Astrocyte (in vitro differentiated cells and primary cell): Measurements from ENCODE around the gene PPP2R5D. TPM values are rescaled to one million over a fixed set of nuclear protein-coding genes. Genes with fewer than 3 reads are reported as not detected.
"Not testable (repeated sequence)": the region's sequence is repeated elsewhere in the genome, so short reads cannot be mapped to it uniquely, and the experiment has no call there.

Experiments
- DNase-seq: peaks from one replicate; pipeline ENCODE4 v3.0.0-alpha.2; 2010; ENCODE audit warnings: low read depth
- FAIRE-seq: peaks from 2 replicates; lab custom pipeline; 2011; peaks lifted over from hg19 to GRCh38; lab: Jason Lieb, UNC
- H2AFZ ChIP-seq: 2 replicates; pipeline ENCODE4 v1.6.0; 2012; ENCODE audit warnings: low read depth, low read length, inconsistent platforms
- H3K27ac ChIP-seq: 2 replicates; pipeline ENCODE4 v1.5.1; 2011; ENCODE audit warnings: low read depth, low read length, inconsistent platforms
- H3K27me3 ChIP-seq: 2 replicates; pipeline ENCODE4 v1.6.0; 2011; ENCODE audit warnings: low read length, inconsistent platforms; ENCODE audit not compliant: insufficient read depth
- H3K36me3 ChIP-seq: 2 replicates; pipeline ENCODE4 v1.5.1; 2011; ENCODE audit warnings: low read length, inconsistent platforms; ENCODE audit not compliant: insufficient read depth
- H3K4me1 ChIP-seq: 2 replicates; pipeline ENCODE4 v1.5.1; 2011; ENCODE audit warnings: low read length, inconsistent platforms; ENCODE audit not compliant: insufficient read depth
- H3K4me2 ChIP-seq: 2 replicates; pipeline ENCODE4 v1.6.0; 2012; ENCODE audit warnings: low read length, inconsistent platforms
- H3K4me3 ChIP-seq: 2 replicates; pipeline ENCODE4 v1.5.1; 2011; ENCODE audit warnings: low read depth, mild to moderate bottlenecking, low read length, inconsistent platforms; ENCODE audit not compliant: insufficient read depth
- H3K79me2 ChIP-seq: 2 replicates; pipeline ENCODE4 v1.6.0; 2012; ENCODE audit warnings: mild to moderate bottlenecking, low read length, inconsistent platforms; ENCODE audit not compliant: insufficient read depth
- H3K9ac ChIP-seq: 2 replicates; pipeline ENCODE4 v1.6.0; 2012; ENCODE audit warnings: mild to moderate bottlenecking, low read length, inconsistent platforms
- H3K9me3 ChIP-seq: 2 replicates; pipeline ENCODE4 v1.5.1; 2012; ENCODE audit warnings: low read depth, mild to moderate bottlenecking, low read length, inconsistent platforms; ENCODE audit not compliant: insufficient read depth
- H4K20me1 ChIP-seq: 2 replicates; pipeline ENCODE4 v1.6.0; 2012; ENCODE audit warnings: low read length, inconsistent platforms; ENCODE audit not compliant: insufficient read depth
- H3K27ac Mint-ChIP-seq: one replicate; pipeline ENCODE4 v1.8.0; 2021; ENCODE audit warnings: mild to moderate bottlenecking, mixed read lengths; ENCODE audit not compliant: unreplicated experiment
- H3K27me3 Mint-ChIP-seq: one replicate; pipeline ENCODE4 v1.8.0; 2021; ENCODE audit warnings: low read depth, mixed read lengths; ENCODE audit not compliant: unreplicated experiment
- H3K36me3 Mint-ChIP-seq: one replicate; pipeline ENCODE4 v1.8.0; 2021; ENCODE audit warnings: low read depth, mixed read lengths; ENCODE audit not compliant: unreplicated experiment
- H3K4me1 Mint-ChIP-seq: one replicate; pipeline ENCODE4 v1.8.0; 2021; ENCODE audit warnings: low read depth, mixed read lengths; ENCODE audit not compliant: unreplicated experiment
- H3K4me3 Mint-ChIP-seq: one replicate; pipeline ENCODE4 v1.8.0; 2021; ENCODE audit warnings: mild to moderate bottlenecking, moderate library complexity, mixed read lengths; ENCODE audit not compliant: unreplicated experiment
- H3K9me3 Mint-ChIP-seq: one replicate; pipeline ENCODE4 v1.8.0; 2021; ENCODE audit warnings: mild to moderate bottlenecking, mixed read lengths; ENCODE audit not compliant: unreplicated experiment
- EZH2 ChIP-seq: IDR thresholded peaks from 2 replicates; pipeline ENCODE4 v1.6.1; 2012; ENCODE audit warnings: mild to moderate bottlenecking, low read length, inconsistent platforms; ENCODE audit not compliant: insufficient read depth
- total RNA-seq: library from RNA; stranded (reverse); gene quantifications from 2 replicates; pipeline ENCODE4 v1.2.1, GENCODE V29; 2021
- TF ChIP-seq, protein P1 (sequence below): IDR thresholded peaks from 2 replicates; pipeline ENCODE4 v1.5.1; 2011; ENCODE audit warnings: low read depth, mild to moderate bottlenecking, inconsistent platforms, low read length, moderate library complexity; ENCODE audit not compliant: insufficient read depth

The PPP2R5D gene
- total RNA-seq, 1 donor from 2014 or later, result 53.0 TPM

DNA sequence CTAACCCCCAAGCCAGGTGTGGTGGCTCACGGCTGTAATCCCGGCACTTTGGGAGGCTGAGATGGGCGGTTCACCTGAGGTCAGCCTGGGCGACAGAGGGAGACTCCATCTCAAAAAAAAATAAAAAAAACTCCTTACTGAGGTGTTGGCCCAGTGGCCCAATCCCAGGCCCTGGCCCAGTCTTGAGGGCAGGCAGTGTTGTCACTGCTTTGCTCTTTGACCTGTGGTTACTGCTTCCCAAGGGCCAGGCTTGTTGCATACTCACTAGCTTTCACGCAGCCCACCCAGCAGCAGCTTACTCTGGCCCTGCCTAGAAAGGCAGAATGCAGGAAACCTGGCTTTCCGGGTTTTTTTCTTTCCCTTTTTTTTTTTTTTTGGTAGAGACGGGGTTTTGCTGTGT is 41.9 kb upstream of the PPP2R5D start:
- no peak for FAIRE-seq
- no peaks in the 10 kb centered on the region for H3K4me1 Mint-ChIP-seq

DNA sequence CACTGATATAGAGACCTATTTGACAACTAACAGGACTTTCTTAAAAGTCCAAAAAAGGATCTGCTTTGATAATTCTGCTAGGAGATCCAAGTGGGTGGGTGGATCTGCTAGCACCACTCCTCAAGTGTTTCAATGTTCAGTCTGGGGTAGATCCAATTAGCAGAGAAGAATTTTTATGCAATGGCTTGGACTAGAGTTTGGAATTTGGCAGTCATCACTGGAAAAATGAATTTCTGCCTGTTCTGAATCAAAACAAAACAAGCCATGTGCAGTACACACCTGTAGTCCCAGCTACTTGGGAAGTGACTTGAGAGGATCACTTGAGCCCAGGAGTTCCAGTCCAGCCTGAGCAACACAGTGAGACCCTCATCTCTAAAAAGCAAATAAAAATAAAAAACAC is 36.4 kb upstream of the PPP2R5D start:
- no peaks in the 10 kb centered on the region for H3K4me1 ChIP-seq
- DNase-seq, result no peak
- Mint-ChIP-seq H3K9me3 (no peaks in the 10 kb centered on the region), H3K4me3 (no peak overlapping the region), H3K4me1 (no peaks in the 10 kb centered on the region), H3K27me3 (no peaks in the 10 kb centered on the region), H3K36me3 (peaks cover 3% of the 10 kb centered on the region), H3K27ac (no peak overlapping the region)
- H3K27ac ChIP-seq, result no peak overlapping the region
- H3K36me3 ChIP-seq, result peaks cover 6% of the 10 kb centered on the region
- no peaks in the 10 kb centered on the region for H3K27me3 ChIP-seq
- H3K9ac ChIP-seq, result no peak overlapping the region
- no peak overlapping the region for H3K4me2 ChIP-seq
- H3K4me3 ChIP-seq, result no peak overlapping the region
- no peaks in the 10 kb centered on the region for H3K79me2 ChIP-seq
- no peaks in the 10 kb centered on the region for H3K9me3 ChIP-seq
- no peak for TF ChIP-seq EZH2
- TF ChIP-seq, protein P1, sequence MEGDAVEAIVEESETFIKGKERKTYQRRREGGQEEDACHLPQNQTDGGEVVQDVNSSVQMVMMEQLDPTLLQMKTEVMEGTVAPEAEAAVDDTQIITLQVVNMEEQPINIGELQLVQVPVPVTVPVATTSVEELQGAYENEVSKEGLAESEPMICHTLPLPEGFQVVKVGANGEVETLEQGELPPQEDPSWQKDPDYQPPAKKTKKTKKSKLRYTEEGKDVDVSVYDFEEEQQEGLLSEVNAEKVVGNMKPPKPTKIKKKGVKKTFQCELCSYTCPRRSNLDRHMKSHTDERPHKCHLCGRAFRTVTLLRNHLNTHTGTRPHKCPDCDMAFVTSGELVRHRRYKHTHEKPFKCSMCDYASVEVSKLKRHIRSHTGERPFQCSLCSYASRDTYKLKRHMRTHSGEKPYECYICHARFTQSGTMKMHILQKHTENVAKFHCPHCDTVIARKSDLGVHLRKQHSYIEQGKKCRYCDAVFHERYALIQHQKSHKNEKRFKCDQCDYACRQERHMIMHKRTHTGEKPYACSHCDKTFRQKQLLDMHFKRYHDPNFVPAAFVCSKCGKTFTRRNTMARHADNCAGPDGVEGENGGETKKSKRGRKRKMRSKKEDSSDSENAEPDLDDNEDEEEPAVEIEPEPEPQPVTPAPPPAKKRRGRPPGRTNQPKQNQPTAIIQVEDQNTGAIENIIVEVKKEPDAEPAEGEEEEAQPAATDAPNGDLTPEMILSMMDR, result no peak
- H4K20me1 ChIP-seq, result no peaks in the 10 kb centered on the region
- FAIRE-seq, result no peak
- no peak overlapping the region for H2AFZ ChIP-seq

More for the DNA sequence above, 41.9 kb upstream of the PPP2R5D start:
- Histone ChIP-seq H3K9ac (no peak overlapping the region), H3K4me1 (no peaks in the 10 kb centered on the region), H3K79me2 (no peaks in the 10 kb centered on the region), H2AFZ (no peak overlapping the region), H3K9me3 (no peaks in the 10 kb centered on the region), H3K4me3 (no peak overlapping the region), H3K4me2 (no peak overlapping the region), H3K27me3 (no peaks in the 10 kb centered on the region), H3K27ac (no peak overlapping the region), H4K20me1 (peaks cover 4% of the 10 kb centered on the region), H3K36me3 (peaks cover 8% of the 10 kb centered on the region)
- no peak for DNase-seq
- H3K9me3 Mint-ChIP-seq, result no peaks in the 10 kb centered on the region
- no peaks in the 10 kb centered on the region for H3K27me3 Mint-ChIP-seq
- peaks cover 16% of the 10 kb centered on the region for H3K36me3 Mint-ChIP-seq
- no peak overlapping the region for H3K27ac Mint-ChIP-seq
- H3K4me3 Mint-ChIP-seq, result no peak overlapping the region
- TF ChIP-seq EZH2, result no peak
- TF ChIP-seq, protein P1, result no peak

DNA sequence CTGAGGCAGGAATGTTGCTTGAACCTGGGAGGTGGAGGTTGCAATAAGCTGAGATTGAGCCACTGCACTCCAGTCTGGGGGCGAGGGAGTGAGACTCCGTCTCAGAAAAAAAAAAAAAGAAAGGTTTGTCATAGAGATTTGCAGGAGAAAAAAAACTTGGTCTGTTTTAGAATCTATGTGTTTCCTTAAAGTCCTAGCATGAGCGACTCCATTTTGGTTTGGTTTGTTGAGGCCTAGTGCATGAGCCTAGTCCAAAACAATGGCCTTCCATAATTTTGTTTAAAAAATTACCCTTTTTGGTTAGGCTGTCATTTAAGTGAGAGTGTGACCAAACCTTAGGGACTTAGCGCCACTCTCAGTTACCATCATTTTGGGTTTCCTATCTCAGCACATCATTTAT is 32.0 kb upstream of the PPP2R5D start:
- H3K27me3 Mint-ChIP-seq, result no peaks in the 10 kb centered on the region
- no peak for DNase-seq
- H3K36me3 Mint-ChIP-seq, result no peaks in the 10 kb centered on the region
- no peaks in the 10 kb centered on the region for H3K4me1 ChIP-seq
- FAIRE-seq, result no peak
- no peaks in the 10 kb centered on the region for H3K9me3 ChIP-seq
- no peaks in the 10 kb centered on the region for H4K20me1 ChIP-seq
- no peaks in the 10 kb centered on the region for H3K9me3 Mint-ChIP-seq
- H3K27ac Mint-ChIP-seq, result no peak overlapping the region
- H3K4me3 ChIP-seq, result no peak overlapping the region
- no peaks in the 10 kb centered on the region for H3K79me2 ChIP-seq
- H3K9ac ChIP-seq, result no peak overlapping the region
- no peak overlapping the region for H3K4me3 Mint-ChIP-seq
- H3K27ac ChIP-seq, result no peak overlapping the region
- H2AFZ ChIP-seq, result no peak overlapping the region
- no peaks in the 10 kb centered on the region for H3K4me1 Mint-ChIP-seq
- no peaks in the 10 kb centered on the region for H3K36me3 ChIP-seq
- no peaks in the 10 kb centered on the region for H3K27me3 ChIP-seq
- TF ChIP-seq, protein P1, result no peak
- no peak for TF ChIP-seq EZH2
- H3K4me2 ChIP-seq, result no peak overlapping the region

DNA sequence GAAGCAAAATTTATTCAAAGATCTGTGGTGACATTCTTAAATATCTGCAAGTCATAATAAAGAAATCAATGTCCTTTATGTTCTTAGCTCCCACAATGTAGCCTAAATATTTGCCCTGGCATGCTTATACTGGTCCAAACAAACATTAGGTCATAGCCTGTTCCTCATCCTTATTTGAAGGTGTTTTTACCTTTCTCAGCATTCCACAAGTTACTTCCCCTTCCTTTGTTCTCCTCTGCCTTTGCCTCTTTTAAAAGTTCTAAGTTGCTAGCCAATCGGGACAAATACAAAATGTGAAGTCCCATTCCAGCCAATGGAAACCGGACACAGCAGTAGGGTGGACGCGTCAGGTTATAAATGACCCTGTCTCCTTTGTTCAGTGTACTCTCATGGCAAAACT is 30.0 kb upstream of the PPP2R5D start:
- not testable (repeated sequence) for H3K27ac Mint-ChIP-seq, H3K36me3 ChIP-seq, H3K4me1 ChIP-seq, H4K20me1 ChIP-seq, H3K9me3 Mint-ChIP-seq, H3K36me3 Mint-ChIP-seq, FAIRE-seq, H3K4me3 Mint-ChIP-seq, H3K4me3 ChIP-seq, H3K27ac ChIP-seq, H2AFZ ChIP-seq, H3K9ac ChIP-seq, H3K79me2 ChIP-seq, H3K4me1 Mint-ChIP-seq, H3K9me3 ChIP-seq, H3K4me2 ChIP-seq, DNase-seq, H3K27me3 ChIP-seq, H3K27me3 Mint-ChIP-seq
